ENCODE measurements around the gene CDKL1.

DNA sequence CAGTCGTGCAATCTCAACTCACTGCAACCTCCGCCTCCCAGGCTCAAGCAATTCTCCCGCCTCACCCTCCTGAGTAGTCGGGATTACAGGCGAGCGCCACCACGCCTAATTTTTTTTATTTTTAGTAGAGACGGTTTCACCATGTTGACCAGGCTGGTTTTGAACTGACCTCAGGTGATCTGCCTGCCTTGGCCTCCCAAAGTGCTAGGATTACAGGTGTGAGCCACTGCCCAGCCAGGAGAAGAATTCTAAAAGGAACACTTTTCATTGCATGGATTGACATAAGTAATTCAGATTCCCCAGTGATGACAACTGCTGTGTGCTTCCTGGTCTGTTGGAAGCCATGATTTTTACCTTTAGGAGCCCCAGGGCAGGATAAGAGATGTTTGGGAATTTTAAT is 62.5 kb downstream of the CDKL1 start:
- no peak for TF ChIP-seq EZH2 (IDR thresholded peaks at IDR 0.05; ENCODE audit: insufficient read depth, poor library complexity, severe bottlenecking)
- no peak for TF ChIP-seq EZH2phosphoT487 (IDR thresholded peaks at IDR 0.05; ENCODE audit: insufficient read depth, low read depth)

All from GM23248 (cell line).